ENCODE results near the gene PLCE1.
A peak's percentile ranks its signal among the peaks of the same experiment; 100 is the strongest.

PLCE1 gene

DNA sequence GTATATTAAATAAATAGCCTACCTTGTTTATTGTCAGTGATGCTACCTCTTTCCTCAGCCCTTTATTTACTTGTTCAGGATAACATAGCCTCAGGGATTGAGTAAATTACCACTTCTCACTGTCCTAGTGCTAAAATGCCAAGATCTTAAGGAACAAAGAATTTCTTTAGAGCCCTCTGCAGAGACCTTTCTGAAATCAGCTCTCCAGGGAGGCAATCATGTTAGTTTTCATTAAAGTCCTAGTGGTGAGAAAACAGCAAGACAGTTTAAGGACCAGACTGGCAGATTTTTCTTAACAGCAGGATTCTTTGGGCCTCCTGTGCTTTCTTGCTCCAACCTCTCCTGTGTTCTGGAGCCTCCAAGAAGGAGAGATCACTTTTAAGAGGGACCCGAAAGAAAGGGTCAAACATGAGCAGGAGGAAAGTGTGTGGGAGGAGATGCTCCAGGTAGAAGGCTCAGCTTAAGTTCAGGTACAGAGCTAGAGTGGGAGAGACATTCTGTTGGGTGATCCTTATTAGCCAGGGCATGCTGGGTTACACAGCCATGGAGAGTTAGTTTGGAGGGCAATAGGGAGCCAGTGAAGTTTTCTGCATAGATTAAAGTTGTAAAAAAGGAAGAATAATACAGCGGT lies 1.2 kb upstream of the PLCE1 start:
- DNase-seq, result no peak
- intact Hi-C loops (cut with DNase I), result no loop called here

DNA sequence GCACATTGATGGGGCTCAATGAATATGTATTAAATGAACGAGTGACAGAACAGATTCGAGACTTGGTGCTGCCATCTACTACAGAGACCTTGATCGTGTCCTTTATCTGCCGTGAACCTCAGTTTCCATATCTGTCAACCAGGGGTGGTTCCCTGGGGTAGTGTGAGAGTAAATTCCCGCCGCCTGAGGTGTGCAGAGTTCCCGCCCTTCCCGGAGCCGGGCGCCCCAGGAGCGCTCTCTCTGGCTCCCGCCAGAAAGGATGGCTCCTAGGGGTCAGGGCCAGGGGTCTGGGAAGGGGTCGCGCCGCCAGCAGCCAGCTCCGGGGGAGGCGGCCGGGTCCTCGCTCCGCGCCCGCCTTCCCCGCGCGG lies 333 bp upstream of the PLCE1 start:
- no peak for DNase-seq
- intact Hi-C loops (cut with DNase I), result no loop called here

DNA sequence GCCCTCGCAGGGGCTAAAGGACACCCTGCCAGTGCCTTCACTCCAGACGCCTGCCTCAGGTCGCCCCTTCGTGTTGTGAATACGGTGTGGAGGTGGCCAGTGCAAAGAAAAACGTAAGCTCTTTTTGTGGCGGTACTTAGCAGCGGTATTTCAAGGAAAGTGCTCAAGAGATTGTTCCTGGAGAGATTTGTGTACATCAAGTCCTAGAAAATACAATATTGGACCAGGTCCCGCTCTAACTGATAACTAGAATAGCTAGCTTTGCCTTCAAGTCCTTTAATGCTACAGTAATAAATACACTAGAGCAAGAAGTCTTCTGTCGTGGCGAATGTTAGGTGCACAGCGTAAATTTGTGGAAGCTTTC lies 689 bp downstream of the PLCE1 start:
- intact Hi-C loops (cut with DNase I), result no loop called here

DNA sequence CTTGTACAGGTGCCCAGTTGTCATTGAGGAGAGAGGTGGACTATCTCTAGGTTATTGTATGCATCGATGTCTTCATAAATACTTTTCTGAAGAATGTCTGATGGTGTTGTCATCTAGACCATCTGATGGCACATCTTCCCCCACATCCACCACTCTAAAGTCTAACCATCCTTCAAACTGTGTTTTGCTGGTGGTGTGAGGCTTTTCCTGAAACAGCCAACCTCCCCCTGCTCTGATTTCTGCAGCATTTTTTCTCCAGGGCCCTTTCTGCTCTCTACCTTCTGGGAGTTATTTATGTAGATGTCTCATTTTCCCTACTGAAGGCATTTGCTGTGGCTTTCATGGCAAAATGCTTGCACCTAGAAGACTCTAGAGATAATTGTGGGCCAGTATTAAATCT lies 1.5 kb downstream of the PLCE1 start:
- intact Hi-C loops (cut with DNase I), result no loop called here
- DNase-seq, result no peak

More for the DNA sequence above, 689 bp downstream of the PLCE1 start:
- DNase-seq, result no peak

DNA sequence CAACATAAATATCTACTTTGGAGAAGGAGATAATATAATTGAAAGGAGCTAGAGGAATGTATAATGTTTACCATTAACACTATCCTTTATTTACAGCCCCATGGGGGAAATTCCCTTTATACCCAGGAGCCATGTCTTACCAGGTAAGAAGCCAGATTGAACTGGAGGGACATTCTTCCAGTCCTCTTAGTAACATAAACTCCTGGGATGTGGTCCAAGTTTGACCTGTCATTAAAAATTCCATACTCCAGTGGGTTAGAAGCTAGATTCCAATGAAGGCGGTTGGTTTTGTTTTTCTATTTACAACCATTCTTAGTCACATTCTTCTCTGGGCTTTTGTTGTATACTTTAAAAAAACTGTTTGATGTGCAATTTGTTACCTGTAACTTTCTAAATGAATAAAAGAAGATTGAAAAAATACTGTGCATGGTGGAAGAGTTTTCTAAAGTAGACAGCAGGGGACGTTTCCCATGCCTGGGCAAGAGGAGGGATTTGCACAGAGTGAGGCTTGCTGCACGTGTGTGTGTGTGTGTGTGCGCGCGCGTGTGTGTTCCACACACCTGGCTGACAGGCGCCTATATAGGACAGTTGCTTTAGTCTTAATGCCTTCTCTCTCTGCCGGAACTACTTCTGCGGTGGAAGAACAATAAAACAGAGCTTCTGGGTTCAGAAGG lies 2.0 kb downstream of the PLCE1 start:
- no peak for DNase-seq
- intact Hi-C loops (cut with DNase I), result no loop called here

DNA sequence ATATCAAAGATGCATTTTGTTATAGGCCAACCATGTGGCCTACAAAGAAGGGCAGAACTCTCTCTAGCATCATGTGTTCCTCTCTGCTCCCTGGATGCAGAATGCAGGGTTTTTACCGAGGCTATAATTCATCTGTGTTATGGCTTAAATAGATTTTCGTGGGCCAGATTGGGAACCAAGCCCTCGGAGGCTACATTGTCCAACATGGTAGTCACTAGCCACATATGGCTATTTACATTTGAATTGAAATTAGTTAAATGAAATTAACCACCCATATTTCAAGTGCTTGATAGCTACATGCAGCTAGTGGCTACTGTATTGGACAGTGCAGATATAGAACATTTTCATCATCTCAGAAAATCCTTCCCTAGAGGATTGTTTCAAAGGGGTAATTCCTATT lies 2.8 kb downstream of the PLCE1 start:
- intact Hi-C loops (cut with DNase I), result no loop called here
- DNase-seq, result no peak

DNA sequence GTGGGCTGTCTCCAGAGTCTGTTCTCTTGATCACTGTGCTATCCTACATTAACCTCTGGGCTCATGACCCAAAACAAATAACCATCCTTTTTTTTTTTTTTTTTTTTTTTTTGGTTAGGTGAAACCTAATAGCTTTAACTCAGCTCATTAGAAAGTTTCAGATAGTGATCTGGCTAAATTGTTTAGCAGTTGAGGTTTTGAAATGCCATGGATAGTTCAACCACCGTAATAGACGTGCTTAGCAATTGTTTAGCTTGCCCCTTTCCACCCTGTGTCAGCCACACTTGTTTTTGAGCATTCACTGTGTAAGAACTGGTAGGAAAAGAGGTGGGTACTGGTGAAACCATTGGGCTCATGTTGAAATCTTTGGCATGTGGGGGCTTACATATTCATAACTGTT lies 3.8 kb downstream of the PLCE1 start:
- DNase-seq, result no peak
- intact Hi-C loops (cut with DNase I), result no loop called here

DNA sequence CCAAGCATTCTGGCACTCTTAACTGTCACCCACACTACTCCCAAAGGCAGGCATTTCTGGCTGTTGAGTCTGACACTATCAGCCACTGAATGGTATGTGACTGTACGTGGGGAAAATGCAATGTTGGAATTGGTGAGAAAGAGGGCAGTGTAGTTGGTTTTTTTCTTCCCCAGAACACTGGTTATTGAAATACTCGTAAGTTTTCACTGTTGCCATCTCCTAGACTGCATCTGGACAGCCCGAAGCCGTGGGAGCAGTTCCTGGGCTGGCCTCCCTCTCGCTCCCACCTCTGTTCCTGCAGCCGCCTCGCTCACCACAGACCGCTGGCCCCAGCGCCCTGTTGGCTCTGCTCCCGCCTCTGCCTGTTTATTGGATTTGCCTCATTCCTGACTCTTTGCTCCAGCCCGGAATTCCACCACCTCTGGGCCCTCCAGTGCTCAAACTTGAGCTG lies 5.7 kb downstream of the PLCE1 start:
- peak in 3 of 10 donors; percentile 12 to 82 (median 21) for DNase-seq
- intact Hi-C loops (cut with DNase I), result no loop called here

DNA sequence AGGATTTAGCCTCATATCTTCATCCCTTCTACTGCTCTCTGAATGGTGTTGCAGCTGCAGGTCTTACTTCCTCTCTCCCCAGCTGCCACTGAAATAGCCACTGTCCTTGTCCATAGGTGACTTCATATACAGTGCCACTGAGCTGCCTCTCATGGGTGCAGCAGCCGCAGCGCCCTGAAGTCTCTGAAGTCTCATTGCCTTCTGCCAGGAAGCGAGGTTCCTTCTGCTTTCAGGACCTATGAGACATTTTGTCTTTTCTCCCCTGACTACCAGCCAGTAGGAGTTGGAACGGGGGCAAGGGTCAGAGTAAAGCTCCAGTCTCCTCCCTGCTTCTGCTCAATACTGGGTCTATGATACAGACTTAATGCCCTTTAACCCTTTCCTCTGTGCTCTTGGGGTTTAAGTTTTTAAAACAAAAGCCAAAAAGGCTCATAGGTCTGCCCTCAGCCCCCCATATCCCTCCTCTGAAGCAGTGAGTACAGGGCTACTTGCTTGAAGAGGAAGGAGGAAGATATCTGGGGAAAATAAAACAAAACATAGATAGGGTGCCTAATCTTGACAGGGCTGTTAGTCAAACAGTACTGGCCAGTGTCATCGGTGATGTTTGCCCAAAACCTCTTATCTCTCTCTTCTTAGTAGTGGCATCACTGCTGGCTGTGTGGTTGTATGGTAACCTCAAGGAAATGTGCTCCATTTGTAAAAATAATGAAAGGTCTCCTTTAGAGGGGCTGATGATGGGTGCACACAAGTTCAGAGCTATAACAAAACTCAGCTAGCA lies 7.1 kb downstream of the PLCE1 start:
- intact Hi-C loops (cut with DNase I), result no loop called here
- no peak for DNase-seq

DNA sequence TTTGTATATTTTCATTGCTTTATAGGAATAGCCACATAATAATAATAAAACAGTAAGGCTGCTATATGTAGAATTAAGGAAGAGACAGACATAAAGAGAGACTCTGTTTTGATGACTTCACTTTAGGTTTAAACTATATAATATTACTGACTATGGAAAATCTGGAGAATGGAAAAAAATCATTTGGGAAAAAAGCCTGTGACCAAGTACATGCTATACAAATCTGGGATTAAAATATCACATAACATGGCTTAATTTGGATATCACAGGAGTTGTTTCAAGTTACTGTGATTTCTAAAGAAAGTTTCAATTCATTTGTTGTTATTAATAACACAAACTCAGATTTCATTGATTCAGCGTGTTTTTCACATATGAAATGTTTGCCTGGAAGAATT lies 7.7 kb downstream of the PLCE1 start:
- DNase-seq, result no peak
- intact Hi-C loops (cut with DNase I), result no loop called here

DNA sequence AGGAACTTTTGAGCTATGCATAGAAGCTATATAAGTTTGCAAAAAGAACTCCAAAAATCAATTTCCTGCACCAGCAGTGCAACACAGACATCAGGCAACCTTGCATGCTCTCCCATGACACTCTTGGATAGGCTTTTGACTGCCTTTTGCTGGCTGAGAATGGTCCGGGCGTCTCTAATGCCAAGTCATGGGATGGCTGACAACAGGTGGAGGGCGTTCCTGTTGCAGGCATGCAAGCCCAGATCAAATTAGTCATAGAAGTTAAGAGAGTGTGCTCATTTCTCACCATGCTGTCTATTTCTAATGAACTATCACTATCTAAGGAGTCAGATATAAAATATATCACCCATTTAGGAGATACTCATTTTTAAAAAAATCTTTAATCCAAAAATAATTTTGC lies 8.4 kb downstream of the PLCE1 start:
- intact Hi-C loops (cut with DNase I), result no loop called here
- no peak for DNase-seq

DNA sequence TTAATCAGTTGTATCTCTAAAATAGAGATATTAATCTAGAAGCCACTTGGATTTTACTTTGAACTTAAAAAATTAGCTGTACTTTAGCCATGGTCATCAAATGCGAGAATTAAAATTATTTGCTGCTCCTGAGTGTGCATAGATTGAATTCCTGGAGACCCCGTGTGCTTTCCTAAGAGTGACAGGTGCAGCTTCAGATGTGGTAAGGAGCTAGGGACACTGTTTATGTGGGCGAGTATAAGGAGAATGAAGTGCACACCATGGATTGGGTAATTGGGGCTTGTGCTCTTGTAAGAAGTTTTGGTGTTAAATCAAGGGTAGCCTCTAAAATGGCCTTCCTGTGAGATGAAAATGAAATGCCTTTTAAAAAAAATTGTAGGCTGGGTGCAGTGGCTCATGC lies 9.8 kb downstream of the PLCE1 start:
- intact Hi-C loops (cut with DNase I), result no loop called here
- DNase-seq, result no peak

DNA sequence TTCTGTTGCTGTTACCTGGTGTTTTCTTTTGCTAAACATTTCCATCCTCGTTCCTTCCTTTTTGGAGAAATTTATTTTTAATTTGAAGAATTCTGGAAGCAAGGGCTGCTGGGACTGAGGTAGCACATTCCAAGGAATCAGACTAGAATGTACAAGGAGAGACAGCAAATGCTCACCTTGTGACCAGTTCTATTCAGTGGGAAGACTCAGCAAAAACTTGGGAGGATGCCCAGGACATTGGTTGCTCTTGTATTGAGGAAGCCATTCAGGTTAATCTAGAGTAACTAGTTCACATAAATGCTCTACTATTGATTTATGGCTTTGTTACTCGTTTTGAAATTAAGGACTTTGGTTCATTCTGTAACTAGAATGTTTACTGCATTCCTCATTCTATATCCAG lies 11.3 kb downstream of the PLCE1 start:
- no peak for DNase-seq
- intact Hi-C loops (cut with DNase I), result no loop called here

DNA sequence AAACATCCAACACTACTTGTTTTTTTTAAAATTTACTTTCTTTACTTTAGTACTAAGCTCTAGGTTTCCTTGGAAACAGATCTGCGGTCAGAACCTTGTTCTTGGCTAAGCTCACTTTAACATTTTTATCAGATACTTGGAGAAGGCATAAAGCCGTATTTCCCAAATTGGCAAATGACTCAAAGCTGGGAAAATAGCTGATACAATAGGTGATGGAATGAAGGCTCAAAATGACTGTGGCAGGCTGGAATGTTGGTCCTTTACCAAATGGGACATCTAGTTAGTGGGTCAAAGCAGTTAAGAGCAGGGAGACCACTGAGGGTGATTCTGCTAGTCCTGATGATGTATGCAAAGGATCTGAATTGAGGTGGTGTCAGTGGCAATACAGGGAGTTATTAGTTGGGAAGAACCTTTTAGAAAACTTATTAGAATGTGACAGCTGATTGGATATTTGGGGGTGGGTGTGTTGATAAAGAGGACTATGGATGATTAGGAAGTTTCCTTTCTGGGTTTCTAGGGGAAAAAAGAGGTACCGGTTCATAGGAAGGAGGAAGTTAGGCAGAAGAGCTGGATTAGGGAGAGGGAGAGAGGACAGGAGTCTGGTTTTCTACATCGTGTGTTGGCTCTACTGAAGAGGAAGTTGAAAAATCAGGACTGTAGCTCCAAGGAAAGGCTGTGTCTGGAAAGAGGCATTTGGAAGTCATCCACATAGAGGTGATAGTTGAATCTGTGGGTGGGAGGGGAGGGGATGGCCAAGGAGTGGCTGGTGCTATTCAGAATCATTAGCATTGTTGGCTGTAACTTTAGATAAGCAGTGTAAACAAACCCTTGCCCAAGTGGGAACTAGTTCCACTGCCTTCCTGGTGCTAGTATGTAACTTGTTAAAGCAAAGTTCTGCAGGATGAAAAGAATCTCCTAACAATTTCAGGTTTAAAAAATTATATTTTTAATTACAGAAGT lies 13.1 kb downstream of the PLCE1 start:
- no peak for DNase-seq

DNA sequence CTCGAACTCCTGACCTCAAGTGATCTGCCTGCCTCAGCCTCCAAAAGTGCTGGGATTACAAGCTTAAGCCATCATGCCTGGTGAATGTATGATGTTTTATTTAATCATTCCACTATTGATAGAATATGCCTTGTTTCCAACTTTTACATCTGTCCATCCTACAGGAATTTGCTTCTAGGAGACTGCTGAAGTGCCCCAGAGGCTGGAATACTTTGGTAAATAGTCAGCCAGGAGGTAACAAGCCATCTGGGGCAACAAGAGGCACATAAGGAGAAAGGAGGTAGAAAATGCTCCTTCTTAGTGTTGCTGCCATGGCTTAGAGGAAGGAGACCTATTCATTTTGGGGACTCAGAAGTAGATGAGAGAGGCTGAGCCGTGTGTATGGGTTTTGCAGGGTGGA lies 14.8 kb downstream of the PLCE1 start:
- intact Hi-C loops (cut with DNase I), result no loop called here
- DNase-seq, result no peak

More for the DNA sequence above, 13.1 kb downstream of the PLCE1 start:
- intact Hi-C loops (cut with DNase I), result no loop called here

DNA sequence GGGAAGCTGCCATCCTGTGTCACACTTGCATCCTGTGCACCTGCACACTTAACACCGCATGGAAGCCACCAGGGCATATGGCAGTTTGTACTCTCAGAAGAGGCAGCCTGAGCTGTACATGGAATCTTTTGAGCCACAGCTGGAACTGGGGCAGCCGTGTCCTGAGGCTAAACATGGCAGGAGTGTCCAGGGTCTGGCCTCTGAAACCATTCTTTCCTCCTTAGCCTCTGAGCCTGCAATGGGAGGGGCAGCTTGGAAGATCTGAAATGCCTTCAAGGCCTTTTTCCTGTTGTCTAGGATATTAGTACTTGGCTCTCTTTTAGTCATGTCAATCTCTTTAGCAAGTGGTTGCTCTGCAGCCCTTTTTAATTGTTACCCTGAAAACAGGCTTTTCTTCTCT lies 16.4 kb downstream of the PLCE1 start:
- intact Hi-C loops (cut with DNase I), result no loop called here
- no peak for DNase-seq

DNA sequence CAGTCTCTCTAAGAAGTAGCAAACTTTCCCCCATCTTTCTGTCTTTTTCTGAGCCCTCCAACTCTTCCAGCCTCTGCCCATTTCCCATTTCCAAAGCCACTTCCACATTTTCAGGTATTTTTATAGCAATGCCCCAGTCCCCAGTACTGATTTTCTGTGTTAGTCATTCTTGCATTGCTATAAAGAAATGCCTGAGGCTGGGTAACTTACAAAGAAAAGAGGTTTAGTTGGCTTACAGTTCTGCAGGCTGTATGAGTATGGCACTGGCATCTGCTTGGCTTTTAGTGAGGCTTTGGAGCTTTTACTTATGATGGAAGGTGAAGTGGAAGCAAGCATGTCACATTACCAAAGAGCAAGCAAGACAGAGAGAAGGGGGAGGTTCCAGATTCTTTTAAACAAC lies 17.2 kb downstream of the PLCE1 start:
- DNase-seq, result no peak
- intact Hi-C loops (cut with DNase I), result no loop called here

DNA sequence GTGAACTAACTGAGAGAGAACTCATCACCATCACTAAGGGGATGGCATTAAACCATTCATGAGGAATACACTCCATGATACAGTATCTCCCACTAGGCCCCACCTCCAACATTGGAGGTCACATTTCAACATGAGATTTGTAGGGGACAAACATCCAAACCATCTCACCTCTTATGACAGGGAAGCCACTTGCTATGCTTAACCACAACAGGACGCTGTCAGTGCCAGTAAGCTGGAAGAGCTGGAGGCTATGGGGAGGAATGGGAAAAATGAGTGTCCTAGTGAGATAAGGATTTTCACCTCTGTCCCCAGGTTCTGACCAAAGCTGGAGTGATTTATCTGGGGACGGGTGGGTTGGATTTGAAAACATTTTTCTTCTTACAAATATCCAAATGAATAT lies 17.6 kb downstream of the PLCE1 start:
- no peak for DNase-seq
- intact Hi-C loops (cut with DNase I), result no loop called here

DNA sequence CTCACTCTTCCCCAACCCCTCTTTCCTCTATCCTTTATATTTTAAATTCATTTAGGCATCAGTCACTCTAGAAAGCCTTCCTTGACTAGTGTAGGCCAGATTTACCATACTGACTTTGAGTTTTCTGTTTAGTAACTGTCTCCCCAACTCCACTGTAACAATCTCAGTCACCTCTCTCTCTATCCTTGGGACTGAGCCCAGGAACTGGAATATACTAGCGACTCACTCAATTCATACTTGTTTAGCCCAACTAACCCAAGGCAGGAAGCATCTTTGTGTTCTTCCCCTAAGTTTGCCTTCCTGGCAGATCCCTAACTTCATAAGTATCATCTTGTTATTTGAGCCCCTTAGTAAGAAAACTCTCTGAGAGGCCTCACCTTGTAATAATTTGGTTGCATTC lies 19.1 kb downstream of the PLCE1 start:
- no peak for DNase-seq
- intact Hi-C loops (cut with DNase I), result no loop called here

DNA sequence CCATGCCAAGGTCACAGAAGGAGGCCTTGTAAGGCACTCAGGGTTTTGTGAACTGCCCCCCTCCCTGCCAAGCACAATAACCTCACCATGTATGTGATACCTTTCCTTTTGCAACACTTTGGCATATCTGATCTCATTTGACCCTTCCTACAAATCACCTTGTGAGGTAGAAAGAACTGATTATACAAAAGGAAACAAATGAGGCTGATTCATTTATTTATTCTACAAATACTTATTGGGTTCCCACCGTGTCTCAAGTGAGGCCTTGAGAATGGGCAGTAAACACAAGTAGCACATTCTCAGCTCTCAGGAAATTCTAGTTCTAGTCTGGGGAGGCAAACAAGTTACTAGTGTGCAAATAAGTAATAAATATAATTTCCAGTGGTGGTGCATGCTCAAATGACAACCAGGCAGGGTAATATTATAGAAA lies 19.6 kb downstream of the PLCE1 start:
- DNase-seq, result no peak
- intact Hi-C loops (cut with DNase I), result no loop called here

DNA sequence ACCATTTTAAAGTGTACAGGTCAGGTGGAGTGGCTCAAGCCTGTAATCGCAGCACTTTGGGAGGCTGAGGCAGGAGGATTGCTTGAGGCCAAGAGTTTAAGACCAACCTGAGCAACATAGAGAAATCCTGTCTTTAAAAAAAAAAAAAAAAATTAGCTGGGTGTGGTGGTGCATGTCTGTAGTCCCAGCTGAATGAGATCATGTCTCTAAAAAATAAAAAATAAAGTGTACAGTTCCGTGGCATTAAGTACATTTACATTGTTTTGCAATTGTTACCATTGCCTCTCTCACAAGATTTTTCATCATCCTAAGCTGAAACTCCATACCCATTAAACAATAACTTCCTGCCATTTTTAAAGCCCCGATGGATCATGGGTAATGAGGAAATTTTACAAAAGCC lies 20.6 kb downstream of the PLCE1 start:
- intact Hi-C loops (cut with DNase I), result no loop called here
- DNase-seq, result no peak
